Glutamatergic neuron (in vitro differentiated cells): ENCODE measurements around the gene LIMCH1. TPM values are rescaled to one million over a fixed set of nuclear protein-coding genes. Genes with fewer than 3 reads are reported as not detected.

Source experiments
- DNase-seq: peaks from one replicate; pipeline ENCODE4 v3.0.0; 2022
- H3K27ac Mint-ChIP-seq: one replicate; pipeline ENCODE4 v1.8.0; 2020; ENCODE audit warnings: mild to moderate bottlenecking, mixed read lengths, inconsistent platforms; ENCODE audit not compliant: unreplicated experiment
- H3K27me3 Mint-ChIP-seq: one replicate; pipeline ENCODE4 v1.8.0; 2020; ENCODE audit warnings: mild to moderate bottlenecking, moderate library complexity, mixed read lengths, inconsistent platforms; ENCODE audit not compliant: unreplicated experiment
- H3K36me3 Mint-ChIP-seq: one replicate; pipeline ENCODE4 v1.8.0; 2020; ENCODE audit warnings: mild to moderate bottlenecking, mixed read lengths, inconsistent platforms; ENCODE audit not compliant: unreplicated experiment
- H3K4me1 Mint-ChIP-seq: one replicate; pipeline ENCODE4 v1.8.0; 2020; ENCODE audit warnings: mild to moderate bottlenecking, low read depth, mixed read lengths, inconsistent platforms; ENCODE audit not compliant: unreplicated experiment
- H3K4me3 Mint-ChIP-seq: one replicate; pipeline ENCODE4 v1.8.0; 2020; ENCODE audit warnings: mild to moderate bottlenecking, mixed read lengths, inconsistent platforms; ENCODE audit not compliant: unreplicated experiment
- H3K9me3 Mint-ChIP-seq: one replicate; pipeline ENCODE4 v1.8.0; 2020; ENCODE audit warnings: mild to moderate bottlenecking, moderate library complexity, mixed read lengths, inconsistent platforms; ENCODE audit not compliant: unreplicated experiment
- total RNA-seq: library from RNA; stranded (reverse); fragmentation: NEBNext Ultra II Directional; extraction: Animal tissue kit (Norgen Biotek cat#: 25700); gene quantifications from one replicate; pipeline ENCODE4 v1.2.1, GENCODE V29; 2021; ENCODE audit not compliant: unreplicated experiment
- TF ChIP-seq, protein P1 (sequence below): fragments of 200-600 bp; sonication (generic); IDR thresholded peaks from one replicate; pipeline ENCODE4 v1.5.0; 2021; ENCODE audit not compliant: partially characterized antibody, unreplicated experiment

LIMCH1 gene
- total RNA-seq, 1 donor from 2014 or later = 22.5 TPM

DNA sequence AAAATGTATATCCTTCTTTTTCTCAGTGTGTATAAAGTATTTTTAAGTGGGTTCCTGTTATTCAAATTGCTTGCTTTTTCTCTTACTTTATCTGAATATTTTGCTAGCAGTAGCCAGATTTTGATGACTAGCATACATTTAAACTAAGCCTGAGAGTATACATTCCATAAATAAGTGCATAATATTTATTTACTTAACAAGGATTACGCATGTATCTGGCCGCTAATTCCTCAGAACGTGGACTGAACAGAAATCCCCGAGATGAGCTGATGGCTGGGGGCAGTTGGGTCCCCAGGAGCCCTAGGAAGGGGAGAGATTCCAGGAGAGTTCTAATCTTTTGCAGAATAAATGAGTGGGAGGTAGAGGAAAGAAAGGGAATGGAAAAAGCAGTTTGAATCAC is 119.6 kb downstream of the LIMCH1 start:
- Mint-ChIP-seq H3K4me3 (no peak overlapping the region), H3K4me1 (peaks cover 2% of the 10 kb centered on the region), H3K27me3 (no peaks in the 10 kb centered on the region), H3K27ac (no peak overlapping the region), H3K9me3 (no peaks in the 10 kb centered on the region), H3K36me3 (no peaks in the 10 kb centered on the region)
- no peak for DNase-seq
- TF ChIP-seq, protein P1, sequence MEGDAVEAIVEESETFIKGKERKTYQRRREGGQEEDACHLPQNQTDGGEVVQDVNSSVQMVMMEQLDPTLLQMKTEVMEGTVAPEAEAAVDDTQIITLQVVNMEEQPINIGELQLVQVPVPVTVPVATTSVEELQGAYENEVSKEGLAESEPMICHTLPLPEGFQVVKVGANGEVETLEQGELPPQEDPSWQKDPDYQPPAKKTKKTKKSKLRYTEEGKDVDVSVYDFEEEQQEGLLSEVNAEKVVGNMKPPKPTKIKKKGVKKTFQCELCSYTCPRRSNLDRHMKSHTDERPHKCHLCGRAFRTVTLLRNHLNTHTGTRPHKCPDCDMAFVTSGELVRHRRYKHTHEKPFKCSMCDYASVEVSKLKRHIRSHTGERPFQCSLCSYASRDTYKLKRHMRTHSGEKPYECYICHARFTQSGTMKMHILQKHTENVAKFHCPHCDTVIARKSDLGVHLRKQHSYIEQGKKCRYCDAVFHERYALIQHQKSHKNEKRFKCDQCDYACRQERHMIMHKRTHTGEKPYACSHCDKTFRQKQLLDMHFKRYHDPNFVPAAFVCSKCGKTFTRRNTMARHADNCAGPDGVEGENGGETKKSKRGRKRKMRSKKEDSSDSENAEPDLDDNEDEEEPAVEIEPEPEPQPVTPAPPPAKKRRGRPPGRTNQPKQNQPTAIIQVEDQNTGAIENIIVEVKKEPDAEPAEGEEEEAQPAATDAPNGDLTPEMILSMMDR = no peak

DNA sequence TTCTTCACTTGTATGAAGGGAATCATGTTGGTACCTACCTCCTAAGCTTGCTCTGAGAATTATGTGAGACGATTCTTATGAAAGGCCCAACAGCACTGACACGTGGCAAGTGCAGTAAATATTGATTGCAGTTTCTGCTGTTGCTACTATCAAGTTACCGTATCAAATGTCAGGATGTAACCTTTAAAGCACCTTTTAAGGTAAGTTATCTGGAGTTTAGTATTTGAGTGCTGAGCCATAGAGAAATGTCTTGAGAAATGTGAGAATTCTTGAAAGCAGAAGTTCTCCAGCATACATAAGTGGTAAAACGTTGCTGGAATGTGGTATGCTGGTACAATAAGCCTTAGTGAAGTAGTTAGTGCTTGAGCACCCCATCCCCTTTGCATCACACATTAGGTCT is 120.2 kb downstream of the LIMCH1 start:
- DNase-seq = no peak
- no peak overlapping the region for H3K4me3 Mint-ChIP-seq
- H3K27ac Mint-ChIP-seq = no peak overlapping the region
- peaks cover 2% of the 10 kb centered on the region for H3K4me1 Mint-ChIP-seq
- no peaks in the 10 kb centered on the region for H3K36me3 Mint-ChIP-seq
- H3K27me3 Mint-ChIP-seq = no peaks in the 10 kb centered on the region
- no peaks in the 10 kb centered on the region for H3K9me3 Mint-ChIP-seq
- TF ChIP-seq, protein P1 = no peak

DNA sequence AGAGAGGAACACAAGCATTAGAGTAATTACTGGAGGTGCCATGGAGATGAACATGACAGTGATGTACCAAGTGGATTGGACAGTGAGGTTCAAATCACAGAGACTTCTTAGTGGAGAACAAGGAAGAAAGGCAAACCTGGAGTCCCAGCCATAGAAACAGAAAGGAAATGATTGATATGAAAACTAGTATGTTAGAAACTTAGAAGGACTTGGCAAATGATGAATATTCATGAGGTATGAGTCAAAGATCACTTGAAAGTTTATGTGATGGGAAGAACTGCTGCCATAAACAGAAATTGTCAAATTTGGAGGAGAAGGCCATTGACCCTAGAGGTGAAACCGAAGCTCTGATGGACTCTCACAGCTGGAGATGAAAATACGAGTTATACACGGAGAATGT is 122.4 kb downstream of the LIMCH1 start:
- Mint-ChIP-seq H3K4me1 (peaks cover 2% of the 10 kb centered on the region), H3K9me3 (no peaks in the 10 kb centered on the region)

DNA sequence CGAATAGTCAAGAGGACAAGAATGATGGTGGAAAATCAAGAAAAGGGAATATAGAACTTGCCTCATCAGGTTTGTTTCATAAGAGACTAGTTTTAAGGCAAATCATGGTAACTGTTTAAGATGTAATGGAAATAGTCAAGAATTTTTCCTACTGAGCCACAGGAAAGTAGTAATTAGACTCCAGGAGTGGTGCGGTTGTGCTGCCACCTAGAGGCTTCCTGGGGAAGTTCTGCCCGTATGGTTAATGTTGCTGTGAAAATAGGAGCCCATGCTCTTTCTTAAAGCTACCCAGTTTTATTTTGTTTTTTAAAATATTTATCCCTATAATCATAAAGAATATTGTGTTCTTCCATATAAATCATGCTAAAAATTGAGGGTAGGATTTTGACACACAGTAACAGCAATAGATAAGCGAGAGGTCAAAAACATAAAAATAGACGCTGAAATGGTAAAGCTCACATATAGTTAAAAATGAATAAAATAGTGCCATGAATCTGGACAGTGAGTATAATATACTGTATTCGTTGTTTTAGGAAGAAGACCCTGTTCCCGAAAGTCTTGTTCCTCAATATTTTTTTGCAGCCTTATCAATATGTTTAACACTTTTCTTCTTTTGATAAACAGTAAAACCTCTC is 123.6 kb downstream of the LIMCH1 start:
- TF ChIP-seq, protein P1 = peak; percentile 88
- Mint-ChIP-seq H3K27ac (no peak overlapping the region), H3K4me3 (no peak overlapping the region), H3K9me3 (no peaks in the 10 kb centered on the region), H3K36me3 (no peaks in the 10 kb centered on the region), H3K4me1 (peaks cover 2% of the 10 kb centered on the region), H3K27me3 (no peaks in the 10 kb centered on the region)
- peak; percentile 72 for DNase-seq

More for the DNA sequence above, 122.4 kb downstream of the LIMCH1 start:
- DNase-seq = no peak
- Mint-ChIP-seq H3K36me3 (no peaks in the 10 kb centered on the region), H3K27ac (no peak overlapping the region), H3K4me3 (no peak overlapping the region), H3K27me3 (no peaks in the 10 kb centered on the region)
- TF ChIP-seq, protein P1 = no peak

DNA sequence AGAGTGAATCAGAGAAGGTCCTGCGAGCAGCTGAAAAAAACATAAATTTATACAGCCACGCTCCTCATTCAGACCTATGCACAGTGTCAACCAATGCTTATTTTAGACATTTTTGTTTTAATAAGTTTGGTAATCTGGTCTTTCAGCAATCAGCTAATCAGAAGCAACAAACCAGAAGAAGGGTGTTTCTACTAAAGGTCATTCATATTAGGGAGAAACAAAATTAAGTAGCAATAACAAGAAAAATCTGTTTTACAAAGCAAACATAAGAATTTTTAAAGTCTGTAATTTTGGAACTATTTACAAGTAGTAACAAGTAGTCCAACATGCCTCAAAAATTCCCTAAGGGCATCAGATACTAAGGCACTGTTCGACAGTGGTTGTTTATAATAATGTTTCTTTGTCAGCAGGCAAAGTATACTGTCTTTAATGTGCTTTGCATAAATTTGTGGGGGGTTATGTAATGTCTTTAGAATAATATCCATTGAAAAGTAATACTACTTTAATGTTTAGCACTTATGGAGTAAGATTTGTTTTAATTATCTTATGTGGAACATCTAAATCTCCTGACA is 127.8 kb downstream of the LIMCH1 start:
- Mint-ChIP-seq H3K4me3 (no peak overlapping the region), H3K27me3 (no peaks in the 10 kb centered on the region), H3K4me1 (no peaks in the 10 kb centered on the region), H3K9me3 (no peaks in the 10 kb centered on the region), H3K27ac (no peak overlapping the region), H3K36me3 (no peaks in the 10 kb centered on the region)
- DNase-seq = no peak
- TF ChIP-seq, protein P1 = no peak
